Skeletal muscle satellite cell (primary cell): ENCODE data around the gene TUBGCP3.

Experiments
- H3K27me3 ChIP-seq: 2 replicates; pipeline ENCODE4 v1.7.0; 2013; ENCODE audit warnings: low read length; ENCODE audit not compliant: control insufficient read depth, insufficient read depth
- H3K36me3 ChIP-seq: 2 replicates; pipeline ENCODE4 v1.7.0; 2013; ENCODE audit warnings: mild to moderate bottlenecking, control low read depth, low read length; ENCODE audit not compliant: insufficient read depth
- H3K4me1 ChIP-seq: 2 replicates; pipeline ENCODE4 v1.7.0; 2013; ENCODE audit warnings: low read length; ENCODE audit not compliant: control insufficient read depth, insufficient read depth
- H3K4me2 ChIP-seq: 2 replicates; pipeline ENCODE4 v1.7.0; 2013; ENCODE audit warnings: mild to moderate bottlenecking, low read length
- H3K4me3 ChIP-seq: 2 replicates; pipeline ENCODE4 v1.7.0; 2013; ENCODE audit warnings: low read length
- H3K9ac ChIP-seq: 2 replicates; pipeline ENCODE4 v1.7.0; 2013; ENCODE audit warnings: mild to moderate bottlenecking, low read depth, low read length, moderate library complexity
- H3K9me3 ChIP-seq: replicated peaks from 2 replicates; pipeline ENCODE4 v1.7.0; 2013; ENCODE audit warnings: mild to moderate bottlenecking, control low read depth, low read length

TUBGCP3 gene

DNA sequence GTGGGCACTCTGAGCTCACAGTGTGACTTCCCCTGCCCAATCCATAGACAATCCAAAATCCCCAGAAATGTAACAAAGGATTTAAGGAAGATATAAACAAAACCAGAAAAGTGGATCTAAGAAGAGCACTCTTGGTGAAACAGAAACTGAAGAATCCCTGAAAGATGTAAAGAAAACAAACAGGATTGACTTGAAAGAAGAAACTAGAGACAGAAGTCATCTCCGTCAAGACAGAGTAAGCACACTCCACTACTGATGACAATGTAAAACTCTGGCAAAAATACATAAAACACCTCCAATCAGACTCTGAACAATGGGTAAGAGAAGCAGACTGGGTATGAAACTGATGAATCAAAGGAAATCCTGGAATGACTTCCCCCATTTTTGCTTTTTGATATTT, 13.5 kb downstream of the TUBGCP3 start:
- Histone ChIP-seq H3K4me1 (no peaks in the 10 kb centered on the region), H3K4me2 (no peak overlapping the region), H3K36me3 (no peaks in the 10 kb centered on the region), H3K9ac (no peak overlapping the region), H3K4me3 (no peak overlapping the region), H3K9me3 (no peaks in the 10 kb centered on the region), H3K27me3 (no peaks in the 10 kb centered on the region)

DNA sequence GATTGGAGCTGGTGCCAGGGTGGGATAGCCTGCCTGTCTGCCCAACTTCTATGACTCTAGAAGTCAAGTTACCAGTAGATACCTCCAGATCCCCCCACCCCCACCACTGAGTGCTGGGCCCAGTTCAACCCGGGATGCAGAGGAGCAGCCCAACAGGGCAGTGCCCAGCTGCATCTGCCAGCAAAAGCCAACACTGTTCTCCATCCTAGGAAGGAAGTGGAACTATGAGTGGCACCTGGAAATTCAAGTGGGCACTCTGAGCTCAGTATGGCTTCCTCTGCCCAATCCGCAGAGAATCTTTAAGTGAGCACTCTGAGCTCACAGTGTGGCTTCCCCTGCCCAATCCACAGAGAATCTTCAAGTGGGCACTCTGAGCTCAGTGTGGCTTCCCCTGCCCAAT, 14.2 kb downstream of the TUBGCP3 start:
- H3K4me1 ChIP-seq = no peaks in the 10 kb centered on the region
- no peak overlapping the region for H3K9ac ChIP-seq
- no peak overlapping the region for H3K4me2 ChIP-seq
- no peak overlapping the region for H3K4me3 ChIP-seq
- no peaks in the 10 kb centered on the region for H3K27me3 ChIP-seq
- no peaks in the 10 kb centered on the region for H3K36me3 ChIP-seq
- H3K9me3 ChIP-seq = no peaks in the 10 kb centered on the region

DNA sequence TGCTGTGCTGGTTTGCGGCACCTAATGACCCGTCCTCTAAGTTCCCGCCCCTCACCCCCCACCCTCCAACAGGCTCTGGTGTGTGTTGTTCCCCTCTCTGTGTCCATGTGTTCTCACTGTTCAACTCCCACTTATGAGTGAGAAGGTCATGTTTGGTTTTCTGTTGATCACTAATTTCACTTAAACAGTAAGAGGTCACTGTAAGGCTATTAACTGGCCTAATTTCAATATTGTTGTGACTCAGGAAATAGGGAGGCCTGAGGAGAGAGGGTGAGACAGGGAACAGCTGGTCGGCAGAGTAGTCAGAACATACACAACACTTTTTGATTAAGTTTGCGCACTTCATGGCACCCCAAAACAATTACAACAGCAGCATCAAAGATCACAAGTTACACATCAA, 15.6 kb downstream of the TUBGCP3 start:
- Histone ChIP-seq H3K9me3 (no peaks in the 10 kb centered on the region), H3K4me1 (no peaks in the 10 kb centered on the region), H3K4me2 (no peak overlapping the region), H3K27me3 (no peaks in the 10 kb centered on the region), H3K36me3 (no peaks in the 10 kb centered on the region), H3K9ac (no peak overlapping the region), H3K4me3 (no peak overlapping the region)

DNA sequence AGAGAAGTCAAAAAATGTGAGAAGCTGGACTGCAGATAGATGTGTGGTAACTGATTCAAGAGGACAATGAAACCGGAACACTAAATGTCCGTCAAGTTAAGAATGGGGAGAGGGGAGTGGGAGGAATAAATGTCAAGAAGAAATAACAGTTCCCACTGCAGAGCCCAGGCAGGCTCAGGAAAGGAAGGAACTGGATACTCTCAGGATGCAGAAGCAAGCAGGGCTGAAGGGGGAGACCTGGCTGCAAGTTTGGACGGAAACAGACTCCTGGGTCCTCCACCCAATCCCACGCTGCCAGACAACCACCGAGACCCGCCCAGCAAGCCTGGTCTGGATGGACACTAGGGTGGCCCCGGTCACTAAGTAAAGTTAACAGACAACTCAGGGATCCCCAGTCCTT, 18.1 kb downstream of the TUBGCP3 start:
- no peaks in the 10 kb centered on the region for H3K9me3 ChIP-seq
- H3K27me3 ChIP-seq = no peaks in the 10 kb centered on the region
- H3K4me3 ChIP-seq = no peak overlapping the region
- no peak overlapping the region for H3K9ac ChIP-seq
- no peaks in the 10 kb centered on the region for H3K4me1 ChIP-seq
- no peak overlapping the region for H3K4me2 ChIP-seq
- peaks cover 3% of the 10 kb centered on the region for H3K36me3 ChIP-seq

DNA sequence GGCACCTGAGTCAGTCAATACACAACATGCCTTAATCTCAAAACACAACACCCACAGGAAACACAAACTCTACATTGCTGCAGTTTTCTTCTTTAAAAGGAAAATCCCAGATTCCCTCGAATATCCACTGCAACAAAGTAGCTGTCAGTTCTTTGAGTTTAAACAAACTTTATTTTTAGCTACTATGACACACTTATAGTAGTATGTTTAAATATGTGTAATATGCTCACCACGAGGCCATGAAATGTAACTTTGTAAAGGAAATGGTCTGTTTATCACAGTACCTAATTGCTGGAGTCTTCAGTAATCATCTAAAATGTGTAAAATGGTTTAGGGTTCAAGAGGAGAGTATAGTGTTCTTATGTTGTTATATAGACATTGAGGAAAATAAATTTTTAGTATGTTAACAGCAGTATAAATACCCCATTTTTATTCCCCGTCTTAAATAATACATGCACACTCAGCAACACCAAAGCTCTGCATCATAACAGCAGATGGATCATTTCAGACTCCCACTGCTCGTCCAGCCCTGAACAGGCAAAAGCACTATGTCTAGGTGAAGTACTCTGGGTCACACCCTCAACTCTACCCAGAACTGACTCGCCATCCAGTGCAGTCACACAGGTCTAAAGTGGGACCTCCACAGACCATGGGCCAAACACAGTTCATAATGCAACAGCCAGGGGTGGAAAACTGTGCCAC, 20.6 kb downstream of the TUBGCP3 start:
- no peak overlapping the region for H3K4me3 ChIP-seq
- no peaks in the 10 kb centered on the region for H3K4me1 ChIP-seq
- H3K9me3 ChIP-seq = no peaks in the 10 kb centered on the region
- no peak overlapping the region for H3K9ac ChIP-seq
- no peaks in the 10 kb centered on the region for H3K27me3 ChIP-seq
- peaks cover 13% of the 10 kb centered on the region for H3K36me3 ChIP-seq
- no peak overlapping the region for H3K4me2 ChIP-seq

DNA sequence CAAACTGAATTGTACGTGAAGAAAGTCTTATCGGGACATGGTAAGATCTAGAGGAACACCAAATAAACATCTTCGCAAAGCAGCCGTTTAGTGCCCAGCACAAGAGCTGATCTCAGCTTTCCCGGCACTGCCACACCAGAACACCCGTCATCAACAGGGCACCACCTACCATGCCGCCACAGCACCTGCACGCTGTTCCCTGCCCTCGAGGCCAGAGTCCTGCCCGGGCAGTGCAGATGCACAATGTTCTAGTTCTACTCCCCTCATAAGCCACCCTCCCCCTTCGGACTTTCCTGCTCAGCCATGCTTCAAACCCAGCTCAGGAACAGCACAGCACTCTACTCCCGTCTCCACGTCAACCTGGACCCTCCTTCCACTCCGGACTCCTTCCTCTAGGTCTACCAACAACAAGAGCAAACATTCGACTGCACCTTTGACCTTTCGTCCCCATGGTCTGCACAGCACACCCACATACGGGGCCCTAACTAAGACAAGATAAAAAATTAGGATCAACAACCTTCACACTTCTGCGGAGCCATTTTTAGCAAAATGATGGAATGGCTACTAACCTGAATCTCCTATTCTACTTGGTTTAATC, 25.1 kb downstream of the TUBGCP3 start:
- H3K36me3 ChIP-seq = peaks cover 18% of the 10 kb centered on the region
- H3K4me2 ChIP-seq = no peak overlapping the region
- H3K4me1 ChIP-seq = no peaks in the 10 kb centered on the region
- H3K9ac ChIP-seq = no peak overlapping the region
- H3K4me3 ChIP-seq = no peak overlapping the region
- H3K27me3 ChIP-seq = no peaks in the 10 kb centered on the region
- no peaks in the 10 kb centered on the region for H3K9me3 ChIP-seq

DNA sequence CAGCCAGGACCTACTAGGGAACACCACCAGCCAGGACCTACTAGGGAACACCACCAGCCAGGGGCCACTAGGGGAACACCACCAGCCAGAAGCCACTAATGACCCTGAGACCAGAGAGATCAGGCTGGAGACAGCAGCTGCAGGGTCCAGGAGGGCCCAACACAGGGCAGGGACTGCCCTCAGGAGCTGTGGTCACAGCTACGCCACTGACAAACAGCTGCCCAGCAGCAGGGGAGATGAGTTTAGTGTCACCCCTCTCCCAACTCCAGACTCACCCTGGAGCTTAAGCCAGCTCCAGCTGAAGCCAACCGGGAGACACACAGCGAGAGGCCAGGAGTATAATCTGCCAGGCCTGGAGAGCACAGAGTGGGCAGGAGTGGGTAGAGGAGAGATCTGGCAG, 25.7 kb downstream of the TUBGCP3 start:
- H3K9me3 ChIP-seq = no peaks in the 10 kb centered on the region
- H3K9ac ChIP-seq = no peak overlapping the region
- H3K27me3 ChIP-seq = no peaks in the 10 kb centered on the region
- no peak overlapping the region for H3K4me3 ChIP-seq
- no peaks in the 10 kb centered on the region for H3K4me1 ChIP-seq
- peaks cover 23% of the 10 kb centered on the region for H3K36me3 ChIP-seq
- H3K4me2 ChIP-seq = no peak overlapping the region

DNA sequence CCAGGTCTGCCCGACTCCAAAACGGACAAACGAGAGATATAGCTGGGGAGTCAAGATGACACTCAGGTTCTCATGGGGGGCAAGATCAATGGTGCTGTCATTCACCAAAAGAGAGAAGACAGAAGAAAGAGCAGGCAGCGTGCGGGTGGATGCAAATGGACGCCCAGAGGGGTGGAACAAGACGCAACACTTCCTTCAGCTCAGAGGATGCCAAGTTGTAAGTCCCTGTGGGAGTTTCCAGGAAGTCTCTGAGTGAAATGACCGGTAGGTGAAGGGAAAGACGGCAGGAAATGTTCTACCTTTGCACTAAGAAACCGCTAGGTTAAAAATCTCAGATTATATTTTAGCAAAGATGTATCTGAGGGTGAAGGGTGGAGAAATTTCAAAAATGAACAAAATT, 26.5 kb downstream of the TUBGCP3 start:
- H3K36me3 ChIP-seq = peaks cover 22% of the 10 kb centered on the region
- no peaks in the 10 kb centered on the region for H3K4me1 ChIP-seq
- H3K27me3 ChIP-seq = no peaks in the 10 kb centered on the region
- no peak overlapping the region for H3K9ac ChIP-seq
- H3K9me3 ChIP-seq = no peaks in the 10 kb centered on the region
- no peak overlapping the region for H3K4me2 ChIP-seq
- H3K4me3 ChIP-seq = no peak overlapping the region

DNA sequence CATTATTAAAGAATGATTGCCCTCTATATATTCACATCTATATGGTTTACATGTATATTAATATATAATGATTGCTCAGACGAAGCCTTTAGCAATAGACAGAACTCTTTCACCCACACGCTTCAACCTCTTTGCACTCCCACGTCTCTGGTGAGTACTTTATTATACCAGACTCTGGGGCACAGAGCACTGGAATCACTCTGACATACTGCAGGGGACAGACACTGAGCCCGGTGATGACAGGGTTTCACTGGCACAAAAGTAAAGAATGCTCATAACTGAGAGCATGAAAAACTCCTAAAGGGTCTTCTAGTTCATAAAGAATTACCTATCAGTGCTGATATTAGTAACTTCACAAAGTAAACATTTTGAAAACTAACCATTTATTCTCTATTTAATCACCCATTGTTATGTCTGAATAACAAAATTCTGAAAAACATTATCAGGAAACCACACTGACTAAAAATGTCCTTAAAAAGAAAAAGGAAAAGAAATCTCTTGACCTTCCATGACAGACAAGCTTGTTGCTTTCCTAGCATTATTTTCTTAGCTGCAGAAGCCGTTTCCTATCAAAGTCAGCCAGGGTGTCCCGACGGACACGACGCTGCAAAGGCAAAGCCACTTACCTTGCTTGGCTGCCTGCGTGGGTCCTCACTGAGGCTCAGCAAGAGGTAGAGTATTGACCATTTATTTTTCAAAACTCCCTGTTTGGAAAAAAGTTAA, 29.1 kb downstream of the TUBGCP3 start:
- Histone ChIP-seq H3K36me3 (peaks cover 39% of the 10 kb centered on the region), H3K27me3 (no peaks in the 10 kb centered on the region), H3K9ac (no peak overlapping the region)

DNA sequence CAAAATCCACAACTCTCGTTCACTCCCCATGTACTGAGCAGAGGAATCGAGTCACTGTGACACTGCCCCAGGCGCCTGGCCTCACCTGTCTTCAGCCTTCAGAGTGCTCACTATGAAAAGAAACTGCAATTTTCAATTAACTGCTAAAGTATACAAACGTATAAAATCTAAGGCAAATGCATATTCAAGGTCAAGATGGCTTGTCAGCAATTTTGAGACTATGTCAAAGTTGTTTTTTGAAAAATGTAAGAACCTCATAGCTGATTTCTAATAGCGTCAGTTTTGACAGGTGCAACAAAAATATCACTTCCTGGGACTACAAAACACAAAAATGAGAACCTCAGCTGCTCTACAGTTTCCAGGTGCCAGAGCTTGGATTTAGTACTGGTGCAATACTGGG, 31.4 kb downstream of the TUBGCP3 start:
- H3K4me1 ChIP-seq = no peaks in the 10 kb centered on the region

More for the DNA sequence above, 29.1 kb downstream of the TUBGCP3 start:
- H3K9me3 ChIP-seq = no peaks in the 10 kb centered on the region
- H3K4me2 ChIP-seq = no peak overlapping the region
- H3K4me1 ChIP-seq = no peaks in the 10 kb centered on the region
- no peak overlapping the region for H3K4me3 ChIP-seq

DNA sequence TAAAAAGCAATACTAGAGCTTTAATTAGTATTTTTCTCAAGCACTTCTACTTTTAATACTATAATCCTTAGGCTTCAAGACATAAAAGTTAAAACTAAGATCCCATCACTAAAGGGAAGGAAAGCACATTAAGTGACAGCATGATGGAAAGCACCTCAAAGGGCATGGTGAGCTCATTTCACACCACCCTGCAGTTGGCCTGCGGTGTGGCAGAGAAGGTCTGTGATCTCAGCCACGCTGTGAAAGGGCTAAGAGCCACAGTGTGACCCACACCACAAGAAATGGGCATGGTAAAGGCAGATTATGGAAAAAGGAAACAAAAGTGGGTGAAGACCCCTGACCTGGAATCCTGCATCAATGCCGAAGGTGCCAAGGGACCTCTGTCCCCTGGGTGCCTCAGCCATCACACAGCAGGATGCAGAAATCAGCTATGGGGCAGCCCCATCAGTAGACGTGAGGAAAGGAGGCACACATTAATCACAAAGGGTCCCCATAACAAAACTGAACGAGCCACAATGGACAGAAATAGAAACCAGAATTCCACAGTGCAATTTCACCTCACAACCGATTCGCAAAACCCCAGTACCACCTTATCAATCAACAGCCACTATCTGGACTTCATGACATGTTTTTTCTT, 33.6 kb downstream of the TUBGCP3 start:
- Histone ChIP-seq H3K36me3 (peaks cover 55% of the 10 kb centered on the region), H3K9ac (no peak overlapping the region), H3K9me3 (no peaks in the 10 kb centered on the region), H3K27me3 (no peaks in the 10 kb centered on the region), H3K4me3 (no peak overlapping the region), H3K4me1 (no peaks in the 10 kb centered on the region), H3K4me2 (no peak overlapping the region)

More for the DNA sequence above, 31.4 kb downstream of the TUBGCP3 start:
- Histone ChIP-seq H3K9ac (no peak overlapping the region), H3K27me3 (no peaks in the 10 kb centered on the region), H3K4me2 (no peak overlapping the region), H3K36me3 (peaks cover 43% of the 10 kb centered on the region), H3K9me3 (no peaks in the 10 kb centered on the region), H3K4me3 (no peak overlapping the region)
